ENCODE results near the gene RARRES1.

GRCh38 chr3:158749526-158749925, 17.3 kb upstream of the RARRES1 start:
- TF ChIP-seq CTCF (conservative IDR thresholded peaks at IDR 0.05) (no peak), EZH2 (IDR thresholded peaks at IDR 0.05; ENCODE audit: low read depth) (no peak)
